Liver (tissue), 3 donors: Measurements from ENCODE around the gene NOTCH1.

Source experiments
- CTCF ChIP-seq: fragments of 150-350 bp; IDR thresholded peaks from 2 replicates; pipeline ENCODE4 v1.5.1; 2017; ENCODE audit warnings: improper control_type of control experiment, low read depth, low read length; ENCODE audit not compliant: missing input control
- RXRA ChIP-seq, 2 donors: IDR thresholded peaks; 2 replicates each; pipeline ENCODE4 v1.6.1; 2017 to 2018; ENCODE audit warnings: antibody characterized with exemption in 2 of 2, mild to moderate bottlenecking in 1 of 2
- donor health status: healthy.
- donor health status: healthy.

- no peak for TF ChIP-seq CTCF
- no peak for TF ChIP-seq RXRA (IDR thresholded peaks at IDR 0.05)
These were observed 47.7 kb downstream of the NOTCH1 start for GRCh38 chr9:136497916-136498695.
